Stimulated activated CD4-positive, alpha-beta T cell treated with anti-CD3 and anti-CD28 coated beads, Interleukin-2, amount 100 ng/mL, for 24 hours (primary cell): ENCODE data around the gene PMPCA.
"Not testable (repeated sequence)": the region's sequence is repeated elsewhere in the genome, so short reads cannot be mapped to it uniquely, and the experiment has no call there.

Experiments used
- DNase-seq, 2 donors: peaks; one replicate each; pipeline ENCODE4 v3.0.0-alpha.2; 2020

Gene PMPCA

DNA sequence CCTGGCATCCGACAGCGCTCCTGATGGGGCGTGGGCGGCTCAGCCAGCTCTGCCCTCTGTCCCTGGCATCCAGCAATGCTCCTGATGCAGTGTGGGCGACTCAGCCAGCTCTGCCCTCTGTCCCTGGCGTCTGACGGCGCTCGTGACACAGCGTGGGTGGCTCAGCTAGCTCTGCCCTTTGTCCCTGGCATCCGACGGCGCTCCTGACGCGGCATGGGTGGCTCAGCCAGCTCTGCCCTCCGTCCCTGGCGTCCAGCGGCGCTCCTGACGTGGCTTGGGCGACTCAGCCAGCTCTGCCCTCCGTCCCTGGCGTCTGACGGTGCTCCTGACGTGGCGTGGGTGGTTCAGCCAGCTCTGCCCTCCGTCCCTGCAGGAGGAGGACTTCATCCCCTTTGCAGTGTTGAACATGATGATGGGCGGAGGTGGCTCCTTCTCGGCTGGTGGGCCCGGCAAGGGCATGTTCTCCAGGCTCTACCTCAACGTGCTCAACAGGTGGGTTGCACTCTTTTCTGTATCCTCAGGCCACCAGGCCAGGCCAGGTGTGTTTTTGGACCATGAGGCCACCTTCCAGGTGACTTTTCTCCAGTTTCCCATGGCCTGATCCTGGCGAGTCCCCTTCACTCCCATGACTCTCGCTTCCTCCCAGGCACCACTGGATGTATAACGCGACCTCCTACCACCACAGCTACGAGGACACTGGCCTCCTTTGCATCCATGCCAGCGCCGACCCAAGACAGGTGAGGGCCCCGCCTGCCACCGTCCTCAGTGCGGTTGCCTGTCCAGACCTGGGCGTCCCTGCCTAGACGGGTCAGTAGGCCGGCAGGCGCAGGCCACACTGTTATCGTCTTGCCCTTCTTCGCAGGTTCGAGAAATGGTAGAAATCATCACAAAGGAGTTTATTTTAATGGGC, 8.0 kb downstream of the PMPCA start:
- no peak for DNase-seq

DNA sequence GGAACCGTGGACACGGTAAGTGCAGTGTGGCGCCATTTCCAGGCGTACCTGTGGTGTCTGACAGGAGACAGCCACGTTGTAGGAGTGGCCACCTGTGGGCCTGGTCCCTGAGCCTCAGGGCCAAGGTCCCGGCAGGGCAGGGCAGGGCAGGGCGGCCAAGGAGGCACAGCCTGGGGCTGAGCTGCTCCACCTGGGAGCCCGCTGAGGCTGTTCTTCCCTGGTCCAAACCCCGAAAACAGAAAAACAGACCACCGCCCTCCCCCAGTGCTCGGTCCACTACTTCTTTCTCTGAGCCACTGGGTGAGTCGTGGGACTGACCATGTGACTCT, 8.6 kb downstream of the PMPCA start:
- DNase-seq: no peak

DNA sequence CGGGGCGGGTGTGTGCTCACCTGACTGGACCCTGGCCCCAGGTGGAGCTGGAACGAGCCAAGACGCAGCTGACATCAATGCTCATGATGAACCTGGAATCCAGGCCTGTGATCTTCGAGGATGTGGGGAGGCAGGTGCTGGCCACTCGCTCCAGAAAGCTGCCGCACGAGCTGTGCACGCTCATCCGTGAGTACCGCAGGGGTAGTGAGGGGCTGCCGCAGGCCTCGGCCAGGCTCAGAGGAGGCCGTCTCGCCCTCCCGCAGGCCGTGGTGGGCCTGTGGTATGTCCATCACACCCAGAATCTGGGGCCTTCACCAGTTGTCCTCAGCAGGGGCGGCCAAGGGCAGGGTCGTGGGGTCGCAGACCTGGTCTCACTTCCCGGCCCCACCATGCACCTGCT, 11.3 kb downstream of the PMPCA start:
- DNase-seq: no peak

DNA sequence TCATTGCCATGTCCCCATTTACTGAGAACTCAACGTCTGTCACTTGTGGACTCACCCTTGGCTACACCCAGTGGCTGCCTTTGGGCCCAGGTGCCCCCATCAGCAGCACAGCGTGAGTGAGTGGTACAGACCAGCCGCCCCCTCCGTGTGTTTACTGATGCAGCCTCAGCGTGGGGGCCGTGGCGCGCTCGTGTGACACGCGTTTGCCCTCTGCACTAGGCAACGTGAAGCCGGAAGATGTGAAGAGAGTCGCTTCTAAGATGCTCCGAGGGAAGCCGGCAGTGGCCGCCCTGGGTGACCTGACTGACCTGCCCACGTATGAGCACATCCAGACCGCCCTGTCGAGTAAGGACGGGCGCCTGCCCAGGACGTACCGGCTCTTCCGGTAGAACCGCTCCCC, 12.4 kb downstream of the PMPCA start:
- no peak for DNase-seq

- no peak for DNase-seq
Measured at GRCh38 chr9:136423432-136424146, 13.1 kb downstream of the PMPCA start.

DNA sequence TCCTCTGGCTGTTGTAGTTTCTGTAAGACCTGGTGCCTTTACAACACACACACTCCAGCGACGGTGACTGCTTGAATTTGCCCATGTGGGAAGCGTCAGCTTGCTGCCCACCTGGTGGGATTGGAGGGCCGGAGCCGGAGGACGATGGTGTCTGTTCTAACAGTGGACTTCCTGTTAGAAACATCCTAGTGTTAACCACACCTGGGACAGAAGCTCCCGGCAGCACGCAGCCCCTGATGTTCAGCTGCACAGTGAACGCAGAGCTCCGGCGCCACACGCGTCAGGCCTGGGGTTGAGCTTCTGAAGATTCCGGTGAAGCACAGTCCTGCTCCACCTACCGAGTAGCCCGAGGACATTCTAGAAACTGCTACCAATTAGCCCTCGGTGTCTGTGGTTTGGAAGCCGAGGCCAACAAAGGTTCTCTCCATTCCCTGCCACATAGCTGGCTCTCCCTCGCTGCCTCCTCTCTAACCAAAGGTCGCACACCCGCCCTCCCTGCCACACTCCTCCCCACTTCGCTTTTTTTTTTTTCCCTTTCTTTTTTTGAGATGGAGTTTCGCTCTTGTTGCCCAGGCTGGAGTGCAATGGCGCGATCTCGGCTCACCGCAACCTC, 14.4 kb downstream of the PMPCA start:
- no peak for DNase-seq

- not testable (repeated sequence) for DNase-seq
Measured at GRCh38 chr9:136425367-136425766, 14.9 kb downstream of the PMPCA start.

DNA sequence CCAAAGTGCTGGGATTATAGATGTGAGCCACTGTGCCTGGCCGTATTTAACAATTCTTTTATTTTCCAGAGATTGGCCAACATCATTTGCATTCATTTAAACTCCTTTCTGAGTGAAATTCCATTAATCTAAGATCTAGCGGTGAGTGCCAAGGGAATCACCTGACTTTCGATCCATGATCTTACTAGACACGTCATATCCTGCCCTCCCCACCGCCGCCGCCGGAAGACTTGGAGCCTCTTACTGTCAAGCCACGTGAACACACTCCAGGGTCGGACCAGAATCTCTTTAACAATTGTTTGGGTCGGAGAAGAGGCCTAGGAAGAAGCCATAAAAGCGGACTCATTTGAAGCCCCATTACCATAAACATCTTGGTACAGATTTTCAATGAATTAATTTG, 16.3 kb downstream of the PMPCA start:
- no peak for DNase-seq

DNA sequence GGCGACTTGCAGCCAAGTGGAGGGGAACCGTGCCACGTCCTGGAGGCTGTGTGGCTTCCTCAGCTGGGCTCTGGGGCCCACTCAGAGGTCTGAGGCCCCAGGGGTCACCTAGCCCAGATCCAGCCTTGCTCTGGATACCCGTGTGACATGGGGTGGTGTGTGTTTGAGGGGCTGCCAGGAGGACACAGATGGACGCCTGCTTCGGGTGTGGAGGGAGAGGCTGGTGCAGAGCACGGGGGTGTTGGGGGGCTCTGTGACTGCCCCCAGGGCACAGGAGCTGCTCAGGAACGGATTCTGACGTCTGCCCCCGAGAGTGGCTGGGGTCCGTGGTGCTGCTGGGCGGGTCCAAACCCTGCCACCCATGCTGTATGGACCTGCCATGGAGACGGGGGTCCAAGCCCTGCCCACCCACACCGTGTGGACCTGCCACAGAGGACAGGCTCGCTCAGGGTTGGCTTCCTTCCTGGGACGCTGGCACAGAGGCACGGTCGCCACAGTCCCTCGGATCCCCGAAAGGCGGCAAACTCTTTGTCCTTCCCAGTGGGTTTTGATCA, 18.7 kb downstream of the PMPCA start:
- no peak for DNase-seq

- no peak for DNase-seq
Measured at GRCh38 chr9:136429683-136430491, 19.4 kb downstream of the PMPCA start.

DNA sequence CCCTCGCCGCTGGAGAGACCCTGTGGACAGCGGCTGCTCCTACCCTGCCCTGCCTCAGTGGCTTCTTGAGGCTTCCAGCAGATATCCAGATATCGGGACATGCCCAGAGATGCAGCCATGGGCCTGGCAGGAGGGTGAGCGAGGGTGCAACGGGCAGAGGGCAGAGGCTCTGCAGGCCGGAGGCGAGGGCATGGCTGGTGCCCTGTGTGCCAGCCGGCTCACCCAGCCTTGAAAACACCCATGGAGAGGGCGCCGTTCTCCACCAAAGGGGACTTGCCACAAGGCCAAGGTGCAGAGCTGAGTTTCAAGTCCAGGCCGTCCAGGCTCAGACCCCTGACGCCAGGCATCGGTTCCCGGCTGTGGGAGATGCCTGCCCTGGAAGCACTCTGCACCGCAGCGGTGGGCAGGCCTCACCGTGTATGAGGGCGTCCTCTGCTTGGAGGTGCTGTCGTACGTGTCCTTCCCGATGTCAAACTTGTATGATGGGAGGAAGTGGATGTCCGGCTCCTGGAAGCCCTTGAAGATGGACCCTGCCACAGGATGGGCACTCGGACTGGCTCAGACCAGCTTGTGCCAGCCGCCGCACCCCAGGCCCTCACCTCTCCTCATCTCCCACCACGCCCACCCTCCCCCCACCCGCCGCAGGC, 20.3 kb downstream of the PMPCA start:
- DNase-seq: no peak

- no peak for DNase-seq
Measured at GRCh38 chr9:136431782-136432350, 21.4 kb downstream of the PMPCA start.

DNA sequence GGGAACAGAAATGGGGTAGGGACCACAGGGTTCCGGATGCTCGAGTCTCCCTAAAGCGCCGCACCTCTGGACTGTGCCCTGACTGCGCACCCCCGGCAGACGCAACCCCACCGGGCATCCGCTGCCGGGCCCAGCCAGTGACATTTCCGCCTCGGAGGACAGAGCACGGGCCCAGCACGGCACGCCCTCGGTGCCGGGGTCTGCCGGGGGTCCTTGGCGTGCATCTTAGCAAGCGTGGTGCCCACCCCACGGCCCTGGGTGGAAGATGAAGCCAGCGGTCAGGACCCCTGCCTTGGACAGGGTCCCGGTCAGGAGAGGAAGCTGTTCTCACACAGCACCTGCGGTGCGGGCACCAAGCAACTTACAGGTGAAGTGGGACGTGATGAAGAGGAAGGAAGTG, 22.1 kb downstream of the PMPCA start:
- no peak for DNase-seq

GRCh38 chr9:136433043-136433715, 22.7 kb downstream of the PMPCA start:
- DNase-seq: no peak

GRCh38 chr9:136433849-136434579, 23.6 kb downstream of the PMPCA start:
- DNase-seq: no peak

DNA sequence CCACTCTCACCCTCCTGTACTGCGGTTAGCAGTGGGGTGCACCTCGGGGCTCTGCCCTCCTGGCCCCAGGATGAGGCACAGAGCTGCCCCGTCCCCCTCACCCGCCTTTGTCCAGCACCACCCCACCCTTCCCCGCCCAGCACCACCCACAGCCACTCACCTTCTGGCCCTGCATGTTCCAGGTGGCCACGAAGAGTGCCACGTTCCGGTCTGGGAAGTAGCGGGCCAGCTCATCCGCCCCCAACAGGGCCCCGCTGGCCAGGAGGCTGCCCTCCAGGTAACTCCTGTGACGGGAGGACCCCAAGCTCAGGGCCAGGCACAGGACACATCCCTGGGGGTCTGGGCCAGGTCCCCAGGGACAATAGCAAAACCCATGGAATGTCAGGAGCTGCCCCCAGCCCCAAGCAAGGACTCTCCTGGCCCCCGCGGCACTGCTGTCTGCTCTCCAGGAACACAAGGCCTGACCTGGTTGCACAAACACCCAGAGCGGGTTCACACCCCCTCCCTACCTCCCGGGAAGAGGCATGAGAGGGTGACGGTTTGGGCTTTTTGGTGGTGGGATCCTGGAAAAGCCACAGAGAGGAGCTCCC, 24.2 kb downstream of the PMPCA start:
- DNase-seq: no peak

GRCh38 chr9:136436055-136436634, 25.7 kb downstream of the PMPCA start:
- DNase-seq: no peak

- no peak for DNase-seq
Measured at GRCh38 chr9:136437430-136437829, 27.0 kb downstream of the PMPCA start.

DNA sequence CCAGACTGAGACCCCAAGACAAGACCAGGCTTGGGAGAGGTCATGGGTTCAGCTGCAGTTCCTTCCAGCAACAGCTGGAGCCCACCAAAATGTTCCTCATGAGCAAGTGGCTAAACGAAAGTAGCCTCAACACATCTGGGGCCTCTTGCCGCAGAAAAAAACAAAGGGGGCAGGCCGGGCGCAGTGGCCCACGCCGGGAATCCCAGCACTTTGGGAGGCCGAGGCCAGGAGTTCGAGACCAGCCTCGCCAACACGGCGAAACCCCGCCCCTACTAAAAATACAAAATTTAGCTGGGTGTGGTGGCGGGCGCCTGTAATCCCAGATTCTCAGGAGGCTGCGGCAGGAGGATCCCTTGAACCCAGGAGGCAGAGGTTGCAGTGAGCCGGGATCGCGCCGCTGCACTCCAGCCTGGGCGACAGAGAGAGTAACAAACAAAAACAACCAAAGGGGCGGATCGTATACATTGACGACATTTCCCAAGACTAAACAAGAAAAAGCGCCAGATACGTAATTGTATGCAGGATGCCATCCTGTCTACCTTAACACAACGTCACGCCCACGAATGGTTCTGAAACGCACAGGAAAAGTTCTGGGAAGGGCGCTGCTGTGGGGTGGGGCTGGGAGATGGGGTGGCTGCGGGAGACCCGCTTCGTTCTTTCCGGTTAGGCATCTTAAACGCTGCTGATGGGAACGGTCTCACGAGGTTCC, 27.5 kb downstream of the PMPCA start:
- no peak for DNase-seq
